Natural killer cell (primary cell): ENCODE measurements around the gene DNASE1L2. TPM values are rescaled to one million over a fixed set of nuclear protein-coding genes. Genes with fewer than 3 reads are reported as not detected.

Experiments used
- ATAC-seq, 3 donors: fragments of 150-1000 bp in 2 of 3; fragments of 200-7000 bp in 1 of 3; cut with Tn5 transposase; 1 replicate in 1 of 3; 2 replicates in 2 of 3; pipeline ENCODE4 v1.10.0; 2021; ENCODE audit warnings: mild to moderate bottlenecking in 2 of 3, moderate library complexity in 2 of 3
- DNase-seq, 2 donors: peaks; one replicate each; pipeline versions ENCODE4 v3.0.0 to v3.0.0-alpha.2; 2013 to 2021; ENCODE audit warnings: mixed read lengths in 1 of 2
- H3K27ac ChIP-seq: one replicate; pipeline ENCODE4 v1.5.1; 2013; ENCODE audit warnings: mild to moderate bottlenecking, low read length
- H3K27me3 ChIP-seq: one replicate; pipeline ENCODE4 v1.6.1; 2013; ENCODE audit warnings: low read length; ENCODE audit not compliant: control insufficient read depth, insufficient read depth
- H3K36me3 ChIP-seq: one replicate; pipeline ENCODE4 v1.6.1; 2013; ENCODE audit warnings: low read length; ENCODE audit not compliant: control insufficient read depth, insufficient read depth
- H3K4me1 ChIP-seq: one replicate; pipeline ENCODE4 v1.6.1; 2013; ENCODE audit warnings: low read length; ENCODE audit not compliant: control insufficient read depth, insufficient read depth
- H3K4me3 ChIP-seq: one replicate; pipeline ENCODE4 v1.5.1; 2013; ENCODE audit warnings: low read length
- H3K9me3 ChIP-seq: one replicate; pipeline ENCODE4 v1.6.1; 2013; ENCODE audit warnings: low read length; ENCODE audit not compliant: control insufficient read depth, insufficient read depth
- H3K27ac Mint-ChIP-seq, 2 donors: one replicate each; pipeline ENCODE4 v1.8.0; 2022; ENCODE audit warnings: mild to moderate bottlenecking in 2 of 2, mixed read lengths in 2 of 2, moderate library complexity in 1 of 2
- H3K27me3 Mint-ChIP-seq, 2 donors: one replicate each; pipeline ENCODE4 v1.8.0; 2022; ENCODE audit warnings: low read depth in 2 of 2, mixed read lengths in 2 of 2
- H3K36me3 Mint-ChIP-seq: one replicate; pipeline ENCODE4 v1.8.0; 2022; ENCODE audit warnings: mixed read lengths
- H3K4me1 Mint-ChIP-seq, 2 donors: one replicate each; pipeline ENCODE4 v1.8.0; 2022; ENCODE audit warnings: mixed read lengths in 2 of 2
- H3K4me3 Mint-ChIP-seq: one replicate; pipeline ENCODE4 v1.8.0; 2022; ENCODE audit warnings: mild to moderate bottlenecking, moderate library complexity, mixed read lengths
- H3K9me3 Mint-ChIP-seq, 2 donors: one replicate each; pipeline ENCODE4 v1.8.0; 2022; ENCODE audit warnings: mixed read lengths in 2 of 2
- CTCF ChIP-seq: fragments of 200-600 bp; IDR thresholded peaks from one replicate; pipeline ENCODE4 v1.8.0; 2022; ENCODE audit warnings: antibody characterized with exemption
- WGBS: methylation state at CpG from one replicate; pipeline ENCODE4 v1.1.7; 2013; ENCODE audit warnings: missing lambda C conversion rate; ENCODE audit not compliant: insufficient coverage; 5-methylcytosine and 5-hydroxymethylcytosine counted together
- intact Hi-C: fragments of 100-400 bp; cut with micrococcal nuclease; formaldehyde crosslinking; loops from one replicate; pipeline ENCODE4 v1.14.2; 2022
- total RNA-seq, 4 donors: library from RNA; stranded (reverse); fragments of 120-200 nt in 1 of 4; gene quantifications; one replicate each; pipeline versions ENCODE4 v1.2.3 to v1.2.4, GENCODE V29; 2013 to 2022

Gene DNASE1L2
- total RNA-seq, 3 donors from 2014 or later (not counting 1 experiment from before 2014, with no cell fraction given): 0.19 to 1.4 (median 0.77) TPM

GRCh38 chr16:2223942-2224486 lies 12.2 kb upstream of the DNASE1L2 start:
- DNase-seq: peak in 1 of 2 donors; percentile 45
- Histone ChIP-seq H3K27ac (peak overlapping the region; percentile 82), H3K27me3 (no peaks in the 10 kb centered on the region), H3K4me3 (peak overlapping the region; percentile 97), H3K9me3 (no peaks in the 10 kb centered on the region), H3K4me1 (peaks cover 22% of the 10 kb centered on the region), H3K36me3 (peaks cover 14% of the 10 kb centered on the region)
- 4% methylated on average over 22 of the region's 22 CpGs for WGBS
- TF ChIP-seq CTCF: no peak
- peak; percentile 6 to 9 (median 7) for ATAC-seq
- H3K4me3 Mint-ChIP-seq: peak overlapping the region; percentile 87
- H3K9me3 Mint-ChIP-seq: no peaks in the 10 kb centered on the region
- no peaks in the 10 kb centered on the region for H3K36me3 Mint-ChIP-seq
- H3K27me3 Mint-ChIP-seq: no peaks in the 10 kb centered on the region
- intact Hi-C loops: loop anchor here (1.0 to 5.0 kb wide), 2 partner anchors 27 to 43 kb away; partner anchors contain the start of genes ECI1 and RNPS1
- peaks cover 0 to 24% of the 10 kb centered on the region in 2 donors for H3K4me1 Mint-ChIP-seq
- peak overlapping the region; percentile 63 to 88 for H3K27ac Mint-ChIP-seq

GRCh38 chr16:2226245-2226793 lies 9.9 kb upstream of the DNASE1L2 start:
- no peaks in the 10 kb centered on the region for H3K27me3 ChIP-seq
- no peaks in the 10 kb centered on the region for H3K9me3 ChIP-seq
- Mint-ChIP-seq H3K36me3 (no peaks in the 10 kb centered on the region), H3K27ac (no peak overlapping the region), H3K4me1 (peaks cover 0 to 24% of the 10 kb centered on the region in 2 donors), H3K27me3 (no peaks in the 10 kb centered on the region), H3K4me3 (peak overlapping the region; percentile 35), H3K9me3 (no peaks in the 10 kb centered on the region)
- 77% methylated on average over 9 of the region's 9 CpGs for WGBS
- H3K4me3 ChIP-seq: no peak overlapping the region
- no peak for DNase-seq
- intact Hi-C loops: no loop called here
- no peak overlapping the region for H3K27ac ChIP-seq
- ATAC-seq: no peak
- no peak for TF ChIP-seq CTCF
- H3K36me3 ChIP-seq: peaks cover 31% of the 10 kb centered on the region
- peaks cover 22% of the 10 kb centered on the region for H3K4me1 ChIP-seq

GRCh38 chr16:2226918-2227317 lies 9.3 kb upstream of the DNASE1L2 start:
- no peak overlapping the region for H3K4me3 Mint-ChIP-seq
- Histone ChIP-seq H3K27ac (no peak overlapping the region), H3K4me1 (peaks cover 22% of the 10 kb centered on the region), H3K27me3 (no peaks in the 10 kb centered on the region), H3K9me3 (no peaks in the 10 kb centered on the region), H3K36me3 (peaks cover 36% of the 10 kb centered on the region), H3K4me3 (no peak overlapping the region)
- no peak overlapping the region for H3K27ac Mint-ChIP-seq
- WGBS: 97% methylated on average over 6 of the region's 6 CpGs
- H3K4me1 Mint-ChIP-seq: peaks cover 0 to 24% of the 10 kb centered on the region in 2 donors
- DNase-seq: no peak
- H3K9me3 Mint-ChIP-seq: no peaks in the 10 kb centered on the region
- TF ChIP-seq CTCF: no peak
- ATAC-seq: no peak
- intact Hi-C loops: no loop called here
- no peaks in the 10 kb centered on the region for H3K27me3 Mint-ChIP-seq
- H3K36me3 Mint-ChIP-seq: no peaks in the 10 kb centered on the region
